Activated CD8-positive, alpha-beta T cell treated with anti-CD3 and anti-CD28 coated beads, Interleukin-2, amount 10 ng/mL, durations not matched to agents 7 days and 5 days (primary cell): ENCODE results near the gene XPOT. TPM values are rescaled to one million over a fixed set of nuclear protein-coding genes. Genes with fewer than 3 reads are reported as not detected.
"Not testable (repeated sequence)": the region's sequence is repeated elsewhere in the genome, so short reads cannot be mapped to it uniquely, and the experiment has no call there.

ENCODE experiments used
- ATAC-seq: fragments of 150-1000 bp; cut with Tn5 transposase; one replicate; pipeline ENCODE4 v1.10.0; 2021; ENCODE audit warnings: moderate library complexity
- CTCF ChIA-PET: fragments of 350-600 bp; sonication (Branson Sonifier 250); formaldehyde crosslinking; loops from one replicate; lab custom pipeline; 2021; ENCODE audit warnings: antibody characterized with exemption; lab: Charles Lee
- POLR2A ChIA-PET: fragments of 350-600 bp; sonication (Branson Sonifier 250); formaldehyde crosslinking; loops from one replicate; lab custom pipeline; 2021; ENCODE audit warnings: antibody characterized with exemption; lab: Charles Lee
- DNase-seq: peaks from one replicate; pipeline ENCODE4 v3.0.0-alpha.2; 2020
- H3K27ac Mint-ChIP-seq: one replicate; pipeline ENCODE4 v1.8.0; 2021; ENCODE audit warnings: mild to moderate bottlenecking, mixed read lengths
- H3K27me3 Mint-ChIP-seq: one replicate; pipeline ENCODE4 v1.8.0; 2021; ENCODE audit warnings: low read depth, mixed read lengths
- H3K36me3 Mint-ChIP-seq: one replicate; pipeline ENCODE4 v1.8.0; 2021; ENCODE audit warnings: low read depth, mixed read lengths
- H3K4me1 Mint-ChIP-seq: one replicate; pipeline ENCODE4 v1.8.0; 2021; ENCODE audit warnings: low read depth, mixed read lengths
- H3K4me3 Mint-ChIP-seq: one replicate; pipeline ENCODE4 v1.8.0; 2021; ENCODE audit warnings: mild to moderate bottlenecking, mixed read lengths
- H3K9me3 Mint-ChIP-seq: one replicate; pipeline ENCODE4 v1.8.0; 2022; ENCODE audit warnings: mixed read lengths; ENCODE audit not compliant: insufficient read depth
- total RNA-seq, 2 experiments: library from RNA; stranded (reverse); gene quantifications; one replicate each; pipeline ENCODE4 v1.2.3, GENCODE V29; 2021

The XPOT gene, protein sequence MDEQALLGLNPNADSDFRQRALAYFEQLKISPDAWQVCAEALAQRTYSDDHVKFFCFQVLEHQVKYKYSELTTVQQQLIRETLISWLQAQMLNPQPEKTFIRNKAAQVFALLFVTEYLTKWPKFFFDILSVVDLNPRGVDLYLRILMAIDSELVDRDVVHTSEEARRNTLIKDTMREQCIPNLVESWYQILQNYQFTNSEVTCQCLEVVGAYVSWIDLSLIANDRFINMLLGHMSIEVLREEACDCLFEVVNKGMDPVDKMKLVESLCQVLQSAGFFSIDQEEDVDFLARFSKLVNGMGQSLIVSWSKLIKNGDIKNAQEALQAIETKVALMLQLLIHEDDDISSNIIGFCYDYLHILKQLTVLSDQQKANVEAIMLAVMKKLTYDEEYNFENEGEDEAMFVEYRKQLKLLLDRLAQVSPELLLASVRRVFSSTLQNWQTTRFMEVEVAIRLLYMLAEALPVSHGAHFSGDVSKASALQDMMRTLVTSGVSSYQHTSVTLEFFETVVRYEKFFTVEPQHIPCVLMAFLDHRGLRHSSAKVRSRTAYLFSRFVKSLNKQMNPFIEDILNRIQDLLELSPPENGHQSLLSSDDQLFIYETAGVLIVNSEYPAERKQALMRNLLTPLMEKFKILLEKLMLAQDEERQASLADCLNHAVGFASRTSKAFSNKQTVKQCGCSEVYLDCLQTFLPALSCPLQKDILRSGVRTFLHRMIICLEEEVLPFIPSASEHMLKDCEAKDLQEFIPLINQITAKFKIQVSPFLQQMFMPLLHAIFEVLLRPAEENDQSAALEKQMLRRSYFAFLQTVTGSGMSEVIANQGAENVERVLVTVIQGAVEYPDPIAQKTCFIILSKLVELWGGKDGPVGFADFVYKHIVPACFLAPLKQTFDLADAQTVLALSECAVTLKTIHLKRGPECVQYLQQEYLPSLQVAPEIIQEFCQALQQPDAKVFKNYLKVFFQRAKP
- total RNA-seq: 100 to 1,000 TPM; 102 to 110 TPM

DNA sequence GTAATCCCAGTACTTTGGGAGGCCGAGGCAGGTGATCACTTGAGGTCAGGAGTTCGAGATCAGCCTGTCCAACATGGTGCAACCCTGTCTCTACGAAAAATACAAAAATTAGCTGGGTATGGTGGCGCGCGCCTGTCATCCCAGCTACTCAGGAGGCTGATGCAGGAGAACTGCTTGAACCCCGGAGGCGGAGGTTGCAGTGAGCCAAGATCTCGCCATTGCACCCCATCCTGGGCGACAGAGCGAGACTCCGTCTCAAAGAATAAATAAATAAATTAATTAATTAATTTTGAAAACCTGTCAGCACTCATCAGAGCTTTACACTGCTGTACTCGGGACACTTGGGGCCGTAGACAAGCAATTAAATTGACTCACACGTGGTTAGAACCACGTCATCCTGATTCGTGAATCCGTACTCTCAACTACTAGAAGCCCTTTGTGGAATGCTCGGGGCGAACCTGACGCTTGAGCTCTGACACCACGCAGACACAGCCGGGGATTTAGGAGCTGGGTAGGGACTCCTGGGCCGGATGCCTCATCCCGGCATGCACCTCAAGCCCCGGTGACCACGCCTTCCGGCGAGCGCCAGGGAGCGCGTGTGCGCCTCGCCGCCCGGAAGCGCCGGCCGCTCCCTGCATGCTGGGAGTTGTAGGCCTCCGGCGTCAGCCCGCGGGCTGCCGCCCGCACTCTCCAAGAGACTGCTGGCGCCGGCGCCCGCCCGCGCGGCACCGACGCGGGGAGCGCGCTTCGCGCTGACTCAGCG, at the start of gene XPOT:
TSS of gene XPOT (plus strand) at position 686 of the 763 bp plus-strand sequence. CDS start 5,644 bp downstream, outside the sequence.
- H3K27ac Mint-ChIP-seq: peak within 1 kb of the TSS; percentile 99
- CTCF ChIA-PET: interaction anchor here (1.0 to 1.4 kb wide), 3 partner anchors 11 to 183 kb away, joined by 3 read pairs; no protein-coding TSS in a partner anchor
- POLR2A ChIA-PET: interaction anchor here (0.7 to 1.6 kb wide), 3 partner anchors 27 to 1761 kb away, joined by 3 to 5 read pairs (median 4); partner anchors contain the start of gene KICS2
- no peaks in the 10 kb centered on the region for H3K9me3 Mint-ChIP-seq
- H3K4me1 Mint-ChIP-seq: peaks cover 35% of the 10 kb centered on the region
- H3K4me3 Mint-ChIP-seq: peak within 1 kb of the TSS; percentile 96
- ATAC-seq (peak; percentile 94), DNase-seq (peak; percentile 95)
- H3K27me3 Mint-ChIP-seq: no peaks in the 10 kb centered on the region
- peaks cover 16% of the 10 kb centered on the region for H3K36me3 Mint-ChIP-seq

DNA sequence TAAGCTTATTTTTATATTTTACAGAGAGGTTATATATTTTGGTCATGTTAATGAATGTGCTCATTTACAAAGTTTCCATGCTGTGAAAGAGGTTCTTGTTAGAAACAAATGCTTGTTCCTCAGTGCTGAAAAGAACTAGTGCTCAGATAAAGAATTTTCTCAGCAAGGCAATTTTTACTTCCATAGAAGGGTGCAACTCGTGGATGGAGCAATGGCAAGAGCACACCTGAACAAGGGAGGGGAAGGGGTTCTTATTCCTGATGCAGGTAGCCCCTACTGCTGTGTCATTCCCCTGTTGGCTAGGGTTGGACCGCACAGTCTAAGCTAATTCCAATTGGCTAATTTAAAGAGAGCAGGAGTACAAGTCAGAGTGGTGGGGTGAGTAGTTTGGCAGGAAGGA, 48.0 kb upstream of the XPOT start:
- ATAC-seq, H3K27me3 Mint-ChIP-seq, POLR2A ChIA-PET, DNase-seq, H3K9me3 Mint-ChIP-seq, CTCF ChIA-PET, H3K36me3 Mint-ChIP-seq, H3K27ac Mint-ChIP-seq, H3K4me1 Mint-ChIP-seq, H3K4me3 Mint-ChIP-seq: not testable (repeated sequence)

DNA sequence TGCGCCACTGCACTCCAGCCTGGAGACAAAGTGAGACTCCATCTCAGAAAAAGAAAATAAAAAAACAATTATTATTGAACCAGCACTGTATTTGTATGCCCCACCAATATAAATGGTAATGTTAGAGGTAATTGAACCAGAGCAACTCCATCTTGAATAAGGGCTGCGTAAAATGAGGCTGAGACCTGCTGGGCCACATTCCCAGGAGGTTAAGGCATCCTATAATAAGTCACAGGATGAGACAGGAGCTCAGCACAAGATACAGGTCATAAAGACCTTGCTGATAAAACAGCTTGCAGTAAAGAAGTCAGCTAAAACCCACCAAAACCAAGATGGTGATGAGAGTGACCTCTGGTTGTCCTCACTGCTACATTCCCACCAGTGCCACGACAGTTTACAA, 43.0 kb upstream of the XPOT start:
- H3K4me1 Mint-ChIP-seq, DNase-seq, POLR2A ChIA-PET, ATAC-seq, H3K27ac Mint-ChIP-seq, H3K36me3 Mint-ChIP-seq, CTCF ChIA-PET, H3K27me3 Mint-ChIP-seq, H3K4me3 Mint-ChIP-seq, H3K9me3 Mint-ChIP-seq: not testable (repeated sequence)

DNA sequence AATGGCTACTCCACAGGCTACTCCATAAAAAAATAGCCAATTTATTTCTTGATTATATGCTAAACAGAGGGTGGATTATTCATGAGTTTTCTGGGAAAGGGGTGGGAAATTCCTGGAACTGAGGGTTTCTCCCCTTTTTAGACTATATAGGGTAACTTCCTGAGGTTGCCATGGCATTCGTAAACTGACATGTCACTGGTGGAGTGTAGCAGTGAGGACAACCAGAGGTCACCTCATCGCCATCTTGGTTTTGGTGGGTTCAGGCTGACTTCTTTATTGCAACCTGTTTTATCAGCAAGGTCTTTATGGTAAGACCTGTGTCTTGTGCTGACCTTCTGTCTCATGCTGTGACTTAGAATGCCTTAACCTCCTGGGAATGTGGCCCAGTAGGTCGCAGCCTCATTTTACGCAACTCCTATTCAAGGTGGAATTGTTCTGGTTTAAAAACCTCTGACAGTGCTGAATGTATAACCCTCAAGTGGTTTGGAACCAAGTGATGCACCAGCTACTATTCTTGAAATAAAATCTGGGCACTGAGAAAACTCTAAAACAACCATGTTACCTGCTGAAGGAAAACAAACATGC, 41.4 kb upstream of the XPOT start:
- no peaks in the 10 kb centered on the region for H3K27me3 Mint-ChIP-seq
- no peaks in the 10 kb centered on the region for H3K9me3 Mint-ChIP-seq
- ChIA-PET CTCF (no interaction called here), POLR2A (no interaction called here)
- no peak for DNase-seq
- ATAC-seq: no peak
- H3K4me3 Mint-ChIP-seq: no peak overlapping the region
- H3K4me1 Mint-ChIP-seq: no peaks in the 10 kb centered on the region
- no peak overlapping the region for H3K27ac Mint-ChIP-seq
- H3K36me3 Mint-ChIP-seq: no peaks in the 10 kb centered on the region

DNA sequence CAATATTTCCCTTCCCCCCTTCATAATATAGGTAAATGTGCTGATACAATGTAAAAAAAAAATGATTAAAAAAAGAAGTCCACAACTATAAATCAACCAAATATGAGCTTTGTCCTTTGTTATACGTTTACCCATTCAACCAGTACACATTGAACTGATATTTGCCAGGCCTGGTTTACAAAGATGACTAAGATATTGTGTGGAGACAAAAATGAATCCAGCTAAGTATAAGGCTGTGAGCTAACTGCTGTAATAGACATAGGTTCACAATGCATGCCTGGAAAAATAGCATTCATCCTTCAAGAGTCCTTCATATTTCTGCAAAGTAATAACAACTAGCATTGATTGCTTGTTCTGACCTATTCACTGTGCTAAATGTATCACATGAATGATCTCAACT, 20.5 kb upstream of the XPOT start:
- H3K9me3 Mint-ChIP-seq: peaks cover 17% of the 10 kb centered on the region
- CTCF ChIA-PET: no interaction called here
- H3K27me3 Mint-ChIP-seq: no peaks in the 10 kb centered on the region
- peaks cover 3% of the 10 kb centered on the region for H3K36me3 Mint-ChIP-seq
- H3K4me1 Mint-ChIP-seq: peaks cover 15% of the 10 kb centered on the region
- DNase-seq (no peak), ATAC-seq (no peak)
- no peak overlapping the region for H3K27ac Mint-ChIP-seq
- no peak overlapping the region for H3K4me3 Mint-ChIP-seq
- POLR2A ChIA-PET: no interaction called here

DNA sequence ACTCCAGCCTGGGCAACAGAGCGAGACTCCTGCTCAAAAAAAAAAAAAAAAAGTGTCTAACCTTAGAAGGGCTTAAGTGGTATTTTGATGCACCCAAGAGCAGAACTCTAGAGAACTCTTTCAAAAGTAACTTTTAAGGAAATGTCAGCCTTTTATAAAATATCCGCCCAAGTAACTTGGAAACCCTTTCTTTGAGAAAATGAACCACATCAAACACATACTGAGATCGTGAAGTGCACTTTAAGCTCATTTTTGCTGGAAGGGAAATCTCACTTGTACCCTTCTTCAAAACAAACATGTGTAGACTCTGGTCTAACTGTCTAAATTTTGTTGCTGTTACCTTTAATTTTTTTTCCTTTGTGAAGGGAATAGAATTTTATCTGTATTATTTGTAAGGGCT, 19.2 kb upstream of the XPOT start:
- Mint-ChIP-seq H3K4me3 (peak overlapping the region; percentile 36), H3K9me3 (peaks cover 17% of the 10 kb centered on the region), H3K36me3 (peaks cover 3% of the 10 kb centered on the region), H3K4me1 (peaks cover 19% of the 10 kb centered on the region), H3K27me3 (peaks cover 2% of the 10 kb centered on the region), H3K27ac (peak overlapping the region; percentile 76)
- ATAC-seq (peak; percentile 39), DNase-seq (no peak)
- ChIA-PET CTCF (interaction anchor here (1.1 kb wide), 1 partner anchor 26 kb away, joined by 3 read pairs; no protein-coding TSS in a partner anchor), POLR2A (no interaction called here)

DNA sequence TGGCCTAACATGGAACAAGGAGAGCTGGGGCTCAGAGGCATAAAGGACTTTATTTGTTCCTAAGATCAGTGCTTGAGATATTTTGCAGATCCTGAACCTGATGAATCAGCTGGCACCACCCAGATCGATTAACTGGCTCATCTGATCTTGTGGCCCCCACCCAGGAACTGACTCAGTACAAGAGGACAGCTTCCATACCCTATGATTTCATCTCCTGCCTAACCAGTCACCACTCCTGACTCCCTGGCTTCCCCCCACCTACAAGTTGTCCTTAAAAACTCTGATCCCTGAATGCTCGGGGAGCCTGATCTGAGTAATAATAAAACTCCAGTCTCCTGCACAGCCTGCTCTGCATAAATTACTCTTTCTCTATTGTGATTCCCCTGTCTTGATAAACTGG, 18.7 kb upstream of the XPOT start:
- H3K27ac Mint-ChIP-seq: peak overlapping the region; percentile 76
- peaks cover 19% of the 10 kb centered on the region for H3K4me1 Mint-ChIP-seq
- peak; percentile 40 for ATAC-seq
- peaks cover 3% of the 10 kb centered on the region for H3K36me3 Mint-ChIP-seq
- H3K27me3 Mint-ChIP-seq: peaks cover 2% of the 10 kb centered on the region
- DNase-seq: no peak
- H3K9me3 Mint-ChIP-seq: peaks cover 13% of the 10 kb centered on the region
- ChIA-PET POLR2A (no interaction called here), CTCF (interaction anchor here (1.1 kb wide), 1 partner anchor 26 kb away, joined by 3 read pairs; no protein-coding TSS in a partner anchor)
- peak overlapping the region; percentile 14 for H3K4me3 Mint-ChIP-seq

DNA sequence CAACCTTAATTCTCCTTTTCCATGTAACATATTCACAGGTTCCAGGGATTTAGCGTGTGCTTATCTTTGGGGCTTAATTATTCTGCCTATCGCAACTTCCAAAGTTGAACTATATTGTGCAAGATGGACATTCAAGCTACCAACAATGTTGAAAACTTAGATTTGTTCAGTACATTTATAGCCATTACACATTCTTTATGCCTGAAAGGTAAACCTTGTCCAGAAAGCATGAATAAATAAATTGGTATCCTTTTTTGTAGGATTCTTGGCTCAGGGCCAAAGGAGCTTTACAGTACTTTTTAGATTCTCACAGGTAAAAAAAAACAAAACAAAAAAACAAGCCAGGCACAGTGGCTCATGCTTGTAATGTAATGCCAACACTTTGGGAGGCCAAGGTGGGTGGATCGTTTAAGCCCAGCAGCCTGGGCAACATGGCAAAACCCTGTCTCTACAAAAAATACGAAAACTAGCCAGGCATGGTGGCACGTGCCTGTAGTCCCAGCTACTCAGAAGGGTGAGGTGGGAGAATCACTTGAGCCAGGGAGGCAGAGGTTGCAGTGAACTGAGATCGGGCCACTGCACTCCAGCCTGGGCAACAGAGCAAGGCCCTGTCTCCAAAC, 16.9 kb upstream of the XPOT start:
- DNase-seq (no peak), ATAC-seq (no peak)
- CTCF ChIA-PET: no interaction called here
- H3K27ac Mint-ChIP-seq: no peak overlapping the region
- H3K4me3 Mint-ChIP-seq: no peak overlapping the region
- H3K36me3 Mint-ChIP-seq: no peaks in the 10 kb centered on the region
- POLR2A ChIA-PET: no interaction called here
- H3K27me3 Mint-ChIP-seq: peaks cover 10% of the 10 kb centered on the region
- H3K4me1 Mint-ChIP-seq: peaks cover 27% of the 10 kb centered on the region
- no peaks in the 10 kb centered on the region for H3K9me3 Mint-ChIP-seq

DNA sequence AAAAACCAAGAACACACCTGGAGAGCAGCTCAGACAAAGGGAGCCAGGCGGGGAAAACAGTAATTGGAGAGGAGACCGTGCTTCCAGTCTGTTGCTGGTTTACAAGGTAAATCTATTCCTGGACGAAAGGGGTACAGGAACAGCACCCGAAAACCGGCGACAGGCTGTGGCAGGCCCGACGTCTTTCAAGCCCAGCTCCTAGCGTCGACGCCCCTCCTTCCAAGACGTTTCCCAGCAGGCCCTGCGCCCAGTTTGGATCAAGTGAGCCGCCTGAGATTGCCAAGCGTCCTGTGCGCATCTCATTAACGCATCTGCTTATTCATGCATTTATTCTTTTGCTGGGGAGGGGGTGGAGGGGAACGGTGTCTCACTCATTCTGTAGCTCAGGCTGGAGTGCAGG, 15.0 kb upstream of the XPOT start:
- Mint-ChIP-seq H3K27me3 (peaks cover 10% of the 10 kb centered on the region), H3K27ac (no peak overlapping the region), H3K4me1 (peaks cover 27% of the 10 kb centered on the region), H3K4me3 (no peak overlapping the region), H3K9me3 (no peaks in the 10 kb centered on the region), H3K36me3 (no peaks in the 10 kb centered on the region)
- DNase-seq (no peak), ATAC-seq (no peak)
- CTCF ChIA-PET: interaction anchor here (1.5 kb wide), 1 partner anchor 30 kb away, joined by 3 read pairs; no protein-coding TSS in a partner anchor
- POLR2A ChIA-PET: no interaction called here

DNA sequence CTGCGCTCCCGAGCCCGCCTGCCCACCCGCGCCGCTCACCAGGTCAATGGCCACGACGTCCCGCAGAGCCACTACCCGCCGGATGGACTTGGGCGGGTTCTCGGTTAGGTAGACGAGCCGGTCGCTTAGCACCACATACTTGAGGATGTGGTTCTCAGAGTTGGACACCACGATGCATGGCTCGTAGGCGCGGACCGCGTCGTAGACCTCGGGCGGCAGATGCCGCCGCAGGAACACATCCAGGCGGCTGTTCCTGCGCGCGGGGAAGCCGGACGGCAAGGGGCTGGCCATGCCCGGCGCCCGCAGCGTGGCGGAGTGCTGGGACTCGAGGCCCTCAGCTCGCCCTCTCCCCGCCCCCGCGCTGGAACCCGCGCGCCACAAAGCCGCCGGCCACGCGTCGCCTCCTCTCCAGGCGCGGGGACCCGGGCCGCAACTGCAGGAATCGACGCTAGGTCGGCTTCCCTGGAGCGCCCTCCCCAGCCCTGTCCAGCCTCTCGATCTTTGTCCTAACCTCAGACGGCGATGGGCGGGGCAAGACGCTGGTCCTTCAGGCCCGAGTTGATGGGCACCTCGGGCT, 13.8 kb upstream of the XPOT start, which contains the start of gene C12orf56:
TSS of gene C12orf56 (minus strand) at position 484 of the 577 bp plus-strand sequence. CDS start at position 291, 193 bp downstream.
- DNase-seq (peak; percentile 38), ATAC-seq (peak; percentile 62)
- H3K4me1 Mint-ChIP-seq: peaks cover 16% of the 10 kb centered on the region
- H3K4me3 Mint-ChIP-seq: peak within 1 kb of the TSS; percentile 63
- H3K27ac Mint-ChIP-seq: no peak within 1 kb of the TSS
- peaks cover 10% of the 10 kb centered on the region for H3K27me3 Mint-ChIP-seq
- no peaks in the 10 kb centered on the region for H3K9me3 Mint-ChIP-seq
- no peaks in the 10 kb centered on the region for H3K36me3 Mint-ChIP-seq
- ChIA-PET CTCF (no interaction called here), POLR2A (interaction anchor here (1.1 kb wide), 1 partner anchor 169 kb away, joined by 6 read pairs; the partner anchor contains the start of gene KICS2)
